GM12878 (cell line): ENCODE measurements around the gene FGF12. TPM values are rescaled to one million over a fixed set of nuclear protein-coding genes. Genes with fewer than 3 reads are reported as not detected.

Source experiments
- ATAC-seq: fragments of 200-7000 bp; cut with Tn5 transposase; 3 replicates; pipeline ENCODE4 v1.9.1; 2020; ENCODE audit warnings: mild to moderate bottlenecking, moderate library complexity
- BruUV-seq: library from RNA; stranded (reverse); fragments of 400-500 nt; replicated peaks from 2 replicates; lab custom pipeline; 2021; lab: Mats Ljungman, UMichigan
- CTCF ChIA-PET: fragments of 300-600 bp; sonication (Branson Sonifier 250); formaldehyde crosslinking; extraction: SDS; loops from one replicate; lab custom pipeline; 2021; ENCODE audit warnings: inconsistent platforms; lab: Yijun Ruan, JAX
- POLR2A ChIA-PET: fragments of 350-600 bp; formaldehyde crosslinking; extraction: SDS; loops from one replicate; lab custom pipeline; 2021; ENCODE audit warnings: inconsistent platforms; lab: Charles Lee
- RAD21 ChIA-PET: fragments of 300-600 bp; sonication (Branson Sonifier 250); formaldehyde crosslinking; loops from one replicate; lab custom pipeline; 2023; ENCODE audit warnings: antibody characterized with exemption; ENCODE audit not compliant: unreplicated experiment; lab: Charles Lee
- SMC1A ChIA-PET: fragments of 300-600 bp; sonication (Branson Sonifier 250); formaldehyde crosslinking; loops from one replicate; lab custom pipeline; 2023; ENCODE audit not compliant: unreplicated experiment, uncharacterized antibody; lab: Charles Lee
- DNase-seq: peaks from one replicate; pipeline ENCODE4 v3.0.0-alpha.2; 2011; ENCODE audit warnings: low read depth, low spot score
- FAIRE-seq: peaks from 3 replicates; lab custom pipeline; 2011; peaks lifted over from hg19 to GRCh38; lab: Jason Lieb, UNC
- H2AFZ ChIP-seq: 2 replicates; pipeline ENCODE4 v1.6.0; 2011; ENCODE audit warnings: low read depth, low read length, control low read depth; ENCODE audit not compliant: control insufficient read depth
- H3K27ac ChIP-seq: 2 replicates; pipeline ENCODE4 v1.5.1; 2011; ENCODE audit warnings: control low read depth; ENCODE audit not compliant: control insufficient read depth, insufficient read depth
- H3K27me3 ChIP-seq, 2 experiments: replicated peaks in 1 of 2; 2 replicates each; pipeline versions ENCODE4 v1.6.0 to v1.6.1; 2011; ENCODE audit warnings: low read length in 1 of 2; ENCODE audit not compliant: control insufficient read depth in 2 of 2, insufficient read depth in 2 of 2
- H3K36me3 ChIP-seq, 2 experiments: 2 replicates each; pipeline ENCODE4 v1.5.1; 2011; ENCODE audit warnings: low read length in 1 of 2; ENCODE audit not compliant: control insufficient read depth in 2 of 2, insufficient read depth in 2 of 2
- H3K4me1 ChIP-seq: 2 replicates; pipeline ENCODE4 v1.6.1; 2011; ENCODE audit warnings: mild to moderate bottlenecking, low read length, moderate library complexity, mixed read lengths; ENCODE audit not compliant: control insufficient read depth, insufficient read depth
- H3K4me2 ChIP-seq: 2 replicates; pipeline ENCODE4 v1.6.0; 2011; ENCODE audit warnings: control low read depth; ENCODE audit not compliant: control insufficient read depth, insufficient read depth
- H3K4me3 ChIP-seq: fragments of 200-600 bp; sonication (generic); 2 replicates; pipeline ENCODE4 v1.5.1; 2016
- H3K79me2 ChIP-seq: 2 replicates; pipeline ENCODE4 v1.6.0; 2011; ENCODE audit warnings: low read length; ENCODE audit not compliant: control insufficient read depth, insufficient read depth
- H3K9ac ChIP-seq: 2 replicates; pipeline ENCODE4 v1.8.0; 2011; ENCODE audit warnings: low read length, control low read depth, mixed read lengths; ENCODE audit not compliant: control insufficient read depth, insufficient read depth
- H3K9me3 ChIP-seq: replicated peaks from 3 replicates; pipeline ENCODE4 v1.5.1; 2011; ENCODE audit warnings: mild to moderate bottlenecking, low read length; ENCODE audit not compliant: control insufficient read depth, insufficient read depth
- H4K20me1 ChIP-seq: 2 replicates; pipeline ENCODE4 v1.6.0; 2011; ENCODE audit not compliant: control insufficient read depth, insufficient read depth
- CHD2 ChIP-seq: IDR thresholded peaks from 2 replicates; pipeline ENCODE4 v1.6.1; 2011; ENCODE audit warnings: low read depth, low read length, improper control_type of control experiment, borderline replicate concordance
- ESRRA ChIP-seq: IDR thresholded peaks from 2 replicates; pipeline ENCODE4 v1.6.1; 2012; ENCODE audit warnings: mild to moderate bottlenecking, low read length, improper control_type of control experiment
- GABPA ChIP-seq: IDR thresholded peaks from 2 replicates; pipeline ENCODE4 v1.6.1; 2014; ENCODE audit warnings: antibody characterized with exemption, low read depth, mild to moderate bottlenecking, inconsistent platforms
- HCFC1 ChIP-seq: fragments of 150-350 bp; IDR thresholded peaks from 2 replicates; pipeline ENCODE4 v1.6.1; 2014; ENCODE audit warnings: low read length
- JUNB ChIP-seq: IDR thresholded peaks from 2 replicates; pipeline ENCODE4 v1.6.1; 2016; ENCODE audit warnings: antibody characterized with exemption, mild to moderate bottlenecking
- KAT2A ChIP-seq: conservative IDR thresholded peaks from 2 replicates; pipeline ENCODE4 v1.6.1; 2011; ENCODE audit warnings: low read depth, low read length; ENCODE audit not compliant: control insufficient read depth
- POLR2A ChIP-seq: IDR thresholded peaks from 2 replicates; pipeline ENCODE4 v1.6.1; 2011; ENCODE audit warnings: low read depth, mild to moderate bottlenecking, low read length
- TAF1 ChIP-seq: IDR thresholded peaks from 2 replicates; pipeline ENCODE4 v1.6.1; 2011; ENCODE audit warnings: mild to moderate bottlenecking, low read depth, low read length, borderline replicate concordance
- TBL1XR1 ChIP-seq: IDR thresholded peaks from 2 replicates; pipeline ENCODE4 v1.6.1; 2012; ENCODE audit warnings: low read depth, low read length, improper control_type of control experiment
- ZNF217 ChIP-seq: fragments of 450-650 bp; IDR thresholded peaks from 2 replicates; pipeline ENCODE4 v1.6.1; 2017; ENCODE audit warnings: antibody characterized with exemption, mild to moderate bottlenecking
- ZNF24 ChIP-seq: fragments of 450-650 bp; IDR thresholded peaks from 2 replicates; pipeline ENCODE4 v1.6.1; 2017; ENCODE audit warnings: antibody characterized with exemption, mild to moderate bottlenecking
- WGBS: methylation state at CpG from one replicate; pipeline ENCODE4 v1.1.6; 2016; ENCODE audit warnings: low lambda C conversion rate; ENCODE audit not compliant: insufficient replicate concordance, insufficient coverage; ENCODE audit errors: missing lambda C conversion rate; 5-methylcytosine and 5-hydroxymethylcytosine counted together
- in situ Hi-C: fragments of 300-500 bp; cut with MboI; formaldehyde crosslinking; loops from 9 replicates; pipeline ENCODE4 v1.14.3; 2018; ENCODE audit warnings: mixed read lengths
- intact Hi-C: fragments of 100-400 bp; cut with micrococcal nuclease; formaldehyde crosslinking; loops from one replicate; pipeline ENCODE4 v1.14.2; 2022; ENCODE audit not compliant: unreplicated experiment
- polyA plus RNA-seq, 11 experiments: library from polyadenylated mRNA; depleted of rRNA in 4 of 11; unstranded in 6 of 11; stranded (reverse) in 5 of 11; fragments of >200 nt; fragmentation: Nextera tagmentation in 4 of 11; fragmentation: Illumina TruSeq in 1 of 11; extraction: Ambion mirVana in 4 of 11; extraction: Trizol in 1 of 11; gene quantifications; 1 replicate in 1 of 11; 2 replicates in 10 of 11; pipeline versions ENCODE4 v1.2.1 to v1.2.3, GENCODE V29; 2011 to 2016; ENCODE audit warnings: inconsistent platforms in 2 of 11, missing spikeins in 2 of 11, low read depth in 1 of 11
- total RNA-seq, 4 experiments: library from RNA; depleted of rRNA in 3 of 4; stranded (reverse); fragments of >200 nt in 3 of 4; fragmentation: Illumina TruSeq in 1 of 4; extraction: Trizol in 1 of 4; gene quantifications; 2 replicates each; pipeline versions ENCODE4 v1.2.1 to v1.2.3, GENCODE V29; 2013 to 2021

Gene FGF12
- total and polyA plus RNA-seq, 10 of the 15 experiments (the other 5 are each of a cell fraction or from before 2014, with no cell fraction given) = 0.03 to 0.43 (median 0.13) TPM; not detected in 7

DNA sequence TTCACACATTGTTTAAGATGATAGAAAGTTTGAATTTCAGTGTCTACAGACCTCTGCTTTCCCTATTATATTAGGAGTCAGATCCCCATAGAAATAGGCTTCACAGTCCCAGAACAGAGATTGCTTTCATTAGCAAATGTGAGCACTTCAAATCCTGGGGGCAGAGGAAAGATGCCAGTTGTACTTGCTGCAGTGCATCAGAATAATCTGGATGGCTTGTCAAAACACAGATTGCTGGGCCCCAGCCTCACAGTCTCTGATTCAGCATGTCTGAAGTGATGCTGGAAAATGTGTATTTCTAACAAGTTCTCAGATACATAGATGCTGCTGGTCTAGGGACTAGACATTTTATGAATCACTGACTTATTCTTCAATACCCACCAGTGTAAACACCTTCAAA lies 375.2 kb downstream of the FGF12 start:
- SMC1A ChIA-PET = no interaction called here
- Histone ChIP-seq H4K20me1 (no peaks in the 10 kb centered on the region), H3K9ac (no peak overlapping the region), H2AFZ (no peak overlapping the region), H3K4me1 (no peaks in the 10 kb centered on the region), H3K9me3 (no peaks in the 10 kb centered on the region), H3K79me2 (no peaks in the 10 kb centered on the region), H3K4me2 (no peak overlapping the region), H3K36me3 (no peaks in the 10 kb centered on the region), H3K27ac (no peak overlapping the region), H3K4me3 (no peak overlapping the region), H3K27me3 (no peaks in the 10 kb centered on the region)
- intact Hi-C loops = no loop called here
- CTCF ChIA-PET = interaction anchor here (0.7 kb wide), 1 partner anchor 8 kb away, joined by 3 read pairs; no protein-coding TSS in a partner anchor
- POLR2A ChIA-PET = no interaction called here
- TF ChIP-seq CHD2 = no peak
- TF ChIP-seq KAT2A = no peak
- TF ChIP-seq POLR2A = no peak
- no peak for TF ChIP-seq ZNF217
- no peak for TF ChIP-seq ESRRA
- no TSS peak for BruUV-seq
- ATAC-seq = no peak
- RAD21 ChIA-PET = no interaction called here
- DNase-seq = no peak
- FAIRE-seq = no peak
- in situ Hi-C loops = no loop called here

DNA sequence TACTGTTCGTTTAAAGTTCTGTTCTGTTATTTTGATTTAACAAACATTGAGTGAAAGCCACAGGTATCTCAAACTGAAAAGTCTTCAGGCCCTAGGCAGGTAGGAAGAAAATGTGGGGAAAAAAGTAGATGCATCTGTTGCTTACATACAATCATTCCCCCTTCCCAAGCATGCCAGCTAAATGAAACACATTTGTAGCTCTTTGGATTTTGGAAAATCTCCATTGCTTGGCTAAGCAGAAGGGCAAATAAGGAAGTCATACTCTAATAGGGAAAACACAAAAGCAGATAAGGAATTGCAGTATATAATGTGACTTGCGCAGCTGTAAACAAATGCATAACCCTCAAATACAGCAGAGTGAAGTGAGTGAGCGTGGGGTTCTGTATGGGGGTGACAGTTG lies 375.9 kb downstream of the FGF12 start:
- Histone ChIP-seq H3K4me1 (no peaks in the 10 kb centered on the region), H3K9ac (no peak overlapping the region), H3K79me2 (no peaks in the 10 kb centered on the region), H3K27ac (no peak overlapping the region), H4K20me1 (no peaks in the 10 kb centered on the region), H3K9me3 (no peaks in the 10 kb centered on the region), H3K4me2 (no peak overlapping the region), H2AFZ (no peak overlapping the region), H3K4me3 (no peak overlapping the region), H3K27me3 (no peaks in the 10 kb centered on the region), H3K36me3 (no peaks in the 10 kb centered on the region)
- DNase-seq (no peak), ATAC-seq (no peak), FAIRE-seq (no peak)
- WGBS = 31% methylated on average over 3 of the region's 3 CpGs
- intact Hi-C loops = no loop called here
- ChIA-PET SMC1A (no interaction called here), POLR2A (no interaction called here), RAD21 (no interaction called here), CTCF (interaction anchor here (0.7 to 0.9 kb wide), 2 partner anchors 9 to 14 kb away, joined by 3 to 8 read pairs; no protein-coding TSS in a partner anchor)
- in situ Hi-C loops = no loop called here
- TF ChIP-seq GABPA = no peak
- TF ChIP-seq TBL1XR1 = no peak
- no peak for TF ChIP-seq HCFC1
- no peak for TF ChIP-seq TAF1
- no peak for TF ChIP-seq ZNF24
- TF ChIP-seq JUNB = no peak
- BruUV-seq = no TSS peak
